HG03571 (cell line): ENCODE data around the gene CCDC88C.
"Not testable (repeated sequence)": the region's sequence is repeated elsewhere in the genome, so short reads cannot be mapped to it uniquely, and the experiment has no call there.

Experiments used
- ATAC-seq: cut with Tn5 transposase; IDR thresholded peaks from one replicate; pipeline ENCODE4 v1.9.1; 2021; ENCODE audit not compliant: unreplicated experiment

CCDC88C gene

DNA sequence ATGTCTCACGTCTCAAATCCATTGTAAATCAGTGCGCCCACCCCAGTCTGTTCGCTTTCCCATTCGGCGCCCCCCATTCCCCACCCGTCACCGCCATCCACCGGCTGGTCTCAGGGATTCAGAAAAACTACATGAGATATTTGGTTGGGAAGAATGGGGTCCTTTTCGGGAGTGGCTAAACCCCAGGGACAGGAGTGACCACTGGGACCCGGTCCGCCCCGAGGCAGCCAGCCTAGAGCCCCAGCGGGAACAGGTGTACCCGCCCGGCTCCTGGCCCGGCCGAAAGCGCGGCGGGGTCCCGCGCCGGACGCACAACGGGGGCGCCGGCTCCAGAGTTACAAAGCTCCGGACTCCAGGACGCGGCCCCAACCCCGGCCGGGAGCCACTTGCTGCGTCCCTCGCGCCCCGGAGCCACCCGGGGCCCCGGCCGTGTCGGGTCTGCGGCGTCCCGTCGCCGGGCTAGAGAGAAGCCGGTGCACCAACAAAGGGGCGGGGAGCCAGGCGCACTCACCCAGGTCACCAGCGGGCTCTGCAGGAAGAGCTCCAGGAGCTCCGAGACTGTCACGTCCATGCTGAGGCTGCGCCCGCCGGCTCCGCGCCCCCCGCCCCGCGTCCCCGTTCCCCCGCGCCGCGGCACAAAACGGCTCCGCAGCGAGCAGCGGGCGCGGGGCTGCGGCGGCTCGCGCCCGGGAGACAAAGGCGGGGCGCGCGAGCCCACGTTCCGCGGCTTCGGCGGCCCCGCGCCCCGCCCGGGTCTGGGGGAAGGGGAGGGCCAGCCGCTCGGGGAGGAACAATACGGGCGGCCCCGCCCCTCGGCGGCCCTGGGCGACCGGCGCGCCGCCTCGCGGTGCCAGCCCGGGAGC is at the start of gene CCDC88C:
Gene CCDC88C, minus strand, starts transcription at position 701 of the 863 bp plus-strand sequence. Its CDS starts 130 bp downstream, at position 571.
- peak; percentile 38 for ATAC-seq

GRCh38 chr14:91466192-91466591 is 48.6 kb upstream of the CCDC88C start:
- ATAC-seq = no peak

DNA sequence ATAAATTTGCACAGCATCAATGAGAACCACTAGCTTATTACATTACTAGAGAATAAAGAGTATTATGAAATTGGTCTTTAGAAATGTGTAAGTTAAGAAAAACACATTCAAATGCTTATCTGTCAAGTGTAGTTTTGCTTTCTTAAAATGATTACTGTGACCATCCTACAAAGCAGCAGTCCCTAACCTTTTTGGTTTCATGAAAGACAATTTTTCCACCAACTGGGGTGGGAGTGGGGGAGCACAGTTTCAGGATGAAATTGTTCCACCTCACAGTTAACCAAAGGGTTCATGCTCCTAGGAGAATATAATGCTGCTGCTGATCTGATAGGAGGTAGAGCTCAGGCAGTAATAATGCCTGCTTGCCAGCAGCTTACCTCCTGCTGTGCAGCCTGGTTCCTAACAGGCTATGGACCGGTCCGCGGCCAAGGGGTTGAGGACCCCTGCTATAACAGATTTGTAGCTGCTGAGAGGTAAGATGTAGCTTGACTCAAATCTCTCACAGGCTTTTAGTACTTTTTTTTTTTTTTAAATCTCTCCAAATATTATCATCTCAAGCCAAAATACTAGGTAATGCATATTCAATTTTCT is 47.1 kb upstream of the CCDC88C start:
- no peak for ATAC-seq

- no peak for ATAC-seq
Observed at GRCh38 chr14:91458612-91459011, 41.0 kb upstream of the CCDC88C start.

- no peak for ATAC-seq
Observed at GRCh38 chr14:91456283-91456682, 38.7 kb upstream of the CCDC88C start.

- ATAC-seq = no peak
Observed at GRCh38 chr14:91454580-91454979, 37.0 kb upstream of the CCDC88C start.

- no peak for ATAC-seq
Observed at GRCh38 chr14:91454155-91454554, 36.5 kb upstream of the CCDC88C start.

GRCh38 chr14:91453744-91454143 is 36.1 kb upstream of the CCDC88C start:
- ATAC-seq = no peak

DNA sequence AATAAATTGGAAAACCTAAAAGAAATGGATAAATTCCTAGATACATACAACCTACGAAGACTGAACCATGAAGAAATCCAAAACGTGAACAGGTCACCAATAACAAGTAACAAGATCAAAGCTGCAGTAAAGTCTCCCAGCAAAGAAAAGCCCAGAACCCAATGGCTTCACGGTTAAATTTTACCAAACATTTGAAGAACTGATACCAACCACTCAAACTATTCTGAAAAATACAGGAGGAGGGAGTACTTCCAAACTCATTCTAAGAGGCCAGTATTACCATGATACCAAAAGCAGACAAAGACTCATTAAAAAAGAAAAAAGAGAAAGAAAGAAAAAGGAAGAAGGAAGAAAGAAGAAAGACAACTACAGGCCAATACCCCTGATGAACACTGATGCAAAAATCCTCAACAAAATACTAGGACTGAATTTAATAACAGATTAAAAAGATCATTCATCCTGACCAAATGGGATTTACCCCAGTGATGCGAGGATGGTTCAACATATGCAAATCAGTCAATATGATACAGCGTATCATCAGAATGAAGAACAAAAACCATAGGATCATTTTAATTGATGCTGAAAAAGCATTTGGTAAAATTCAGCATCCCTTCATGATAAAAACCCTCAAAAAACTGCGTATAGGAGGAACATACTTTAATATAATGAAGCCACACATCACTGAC is 26.9 kb upstream of the CCDC88C start:
- ATAC-seq = no peak

DNA sequence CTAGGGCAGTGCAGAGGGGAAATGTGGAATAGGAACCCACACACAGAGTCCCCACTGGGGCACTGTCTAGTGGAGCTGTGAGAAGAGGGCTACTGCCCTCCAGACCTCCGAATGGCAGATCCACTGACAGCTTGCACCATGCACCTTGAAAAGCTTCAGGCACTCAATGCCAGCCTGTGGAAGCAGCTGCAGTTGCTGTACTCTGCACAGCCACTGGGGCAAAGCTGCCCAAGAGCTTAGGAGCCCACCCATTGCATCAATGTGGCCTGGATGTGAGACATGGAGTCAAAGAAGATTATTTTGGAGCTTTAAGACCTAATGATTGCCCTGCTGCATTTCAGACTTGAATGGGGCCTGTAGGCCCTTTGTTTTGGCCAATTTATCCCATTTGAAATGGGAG is 21.7 kb upstream of the CCDC88C start:
- ATAC-seq = no peak

- ATAC-seq = no peak
Observed at GRCh38 chr14:91438845-91439244, 21.2 kb upstream of the CCDC88C start.

- ATAC-seq = not testable (repeated sequence)
Observed at GRCh38 chr14:91436266-91436665, 18.6 kb upstream of the CCDC88C start.

DNA sequence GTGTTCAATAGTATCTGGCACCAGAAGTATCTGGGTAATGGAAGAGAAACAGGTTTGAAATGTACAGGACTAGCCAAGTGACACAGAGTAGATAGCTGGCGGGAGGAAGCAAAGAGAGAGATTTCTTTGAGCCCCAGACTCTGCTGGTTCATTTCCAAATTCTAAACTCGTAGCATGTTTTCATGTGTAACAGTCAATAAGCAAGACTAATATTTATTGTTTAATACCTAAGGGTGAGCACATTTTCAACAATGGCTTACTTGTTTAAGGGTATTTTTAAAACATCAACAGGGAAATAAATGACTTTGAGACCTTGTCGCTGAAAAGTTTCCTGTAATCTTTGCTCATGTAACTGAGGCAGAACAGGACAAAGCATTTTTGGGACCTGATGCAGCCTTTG is 11.8 kb upstream of the CCDC88C start:
- no peak for ATAC-seq

DNA sequence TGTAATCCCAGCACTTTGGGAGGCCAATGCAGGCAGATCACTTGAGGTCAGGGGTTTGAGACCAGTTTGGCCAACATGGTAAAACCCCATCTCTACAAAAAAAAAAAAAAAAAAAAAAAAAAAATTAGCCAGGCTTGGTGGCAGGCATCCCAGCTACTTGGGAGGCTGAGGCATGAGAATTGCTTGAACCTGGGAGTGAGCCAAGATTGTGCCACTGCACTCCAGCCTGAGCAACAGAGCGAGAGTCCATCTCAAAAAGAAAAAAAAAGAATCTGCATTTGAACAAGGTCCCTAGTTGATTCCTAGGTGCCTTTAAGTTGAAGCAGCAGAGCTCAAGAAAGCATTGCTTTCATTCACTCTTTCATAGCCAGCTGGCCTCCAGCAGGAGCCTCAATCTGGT is 11.3 kb upstream of the CCDC88C start:
- not testable (repeated sequence) for ATAC-seq

GRCh38 chr14:91425531-91425944 is 7.9 kb upstream of the CCDC88C start:
- ATAC-seq = not testable (repeated sequence)

DNA sequence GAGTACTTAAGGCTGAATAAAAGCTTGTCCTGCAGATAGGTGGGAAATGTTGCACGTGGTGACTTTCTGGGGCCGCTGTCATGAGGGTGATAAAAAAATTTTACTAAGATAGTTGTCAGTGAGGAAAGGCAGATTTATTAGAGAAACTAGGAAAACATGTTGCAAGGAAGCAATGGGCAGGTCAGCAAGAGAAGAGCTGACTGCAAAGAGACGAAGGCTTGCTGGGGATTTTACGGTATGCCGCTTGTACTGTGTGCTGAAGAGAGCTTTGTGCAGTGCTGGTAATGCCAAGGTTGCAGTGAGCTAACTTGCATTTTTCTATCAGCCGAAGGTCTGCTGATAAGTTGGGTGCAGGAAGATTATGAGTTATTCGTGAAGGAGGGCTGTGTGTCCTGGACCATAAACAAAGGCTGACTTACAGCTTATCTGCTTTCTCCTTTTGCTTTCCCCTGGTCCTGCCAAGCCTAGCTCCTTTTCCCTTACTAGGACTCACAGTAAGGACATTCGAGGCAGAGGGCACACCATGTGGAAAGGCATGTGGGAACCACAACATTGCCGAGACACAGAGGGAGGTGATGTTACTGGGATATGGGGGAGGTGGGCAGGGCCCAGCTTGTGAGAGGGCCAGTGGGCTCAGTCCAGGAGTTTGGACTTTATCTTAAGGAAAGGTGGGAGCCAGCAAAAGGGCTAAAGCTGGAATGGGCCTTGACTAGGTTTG is 7.4 kb upstream of the CCDC88C start:
- no peak for ATAC-seq

DNA sequence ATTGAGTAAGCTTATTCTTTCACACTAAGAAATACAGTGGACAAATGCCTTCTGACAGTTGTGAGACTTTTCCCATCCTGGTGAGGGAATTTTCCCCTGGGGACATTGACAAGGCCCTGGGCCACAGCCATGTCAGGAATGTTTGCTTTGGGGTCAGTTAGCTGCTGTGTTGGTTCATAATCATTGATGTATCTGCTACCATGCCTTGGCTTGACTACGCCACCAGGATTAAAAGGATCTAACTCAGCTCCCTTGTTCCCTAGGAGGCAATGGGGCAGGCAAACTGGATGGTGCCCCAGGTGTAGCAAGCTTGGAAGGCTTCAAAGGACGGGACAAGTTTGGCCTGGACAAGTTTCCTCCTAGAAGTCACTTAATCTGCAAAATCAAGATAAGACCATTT is 3.1 kb upstream of the CCDC88C start:
- ATAC-seq = no peak

GRCh38 chr14:91419451-91419850 is 1.8 kb upstream of the CCDC88C start:
- no peak for ATAC-seq

DNA sequence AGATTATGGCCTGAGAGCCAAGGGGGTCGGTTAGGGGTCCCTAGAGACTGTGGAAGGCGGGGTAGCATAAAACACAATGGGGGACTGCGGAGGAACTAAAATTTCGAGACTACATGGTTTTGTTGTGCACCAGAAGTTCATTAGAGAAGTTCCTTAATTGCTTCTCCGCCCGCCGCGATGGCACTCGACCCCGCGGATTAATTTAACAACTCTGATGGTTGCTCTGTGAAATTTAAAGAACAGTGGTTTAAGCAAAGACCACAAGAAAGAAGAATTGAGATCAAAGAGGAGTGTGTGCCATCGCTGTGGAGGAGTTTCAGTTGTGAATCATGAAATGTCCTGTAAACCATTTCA is 1.4 kb upstream of the CCDC88C start:
- no peak for ATAC-seq

GRCh38 chr14:91418387-91419043 is 895 bp upstream of the CCDC88C start:
- ATAC-seq = peak; percentile 23

GRCh38 chr14:91417983-91418386 is 365 bp upstream of the CCDC88C start:
- peak; percentile 11 for ATAC-seq
